Measurements from ENCODE around the gene TBX5.

The TBX5 gene

DNA sequence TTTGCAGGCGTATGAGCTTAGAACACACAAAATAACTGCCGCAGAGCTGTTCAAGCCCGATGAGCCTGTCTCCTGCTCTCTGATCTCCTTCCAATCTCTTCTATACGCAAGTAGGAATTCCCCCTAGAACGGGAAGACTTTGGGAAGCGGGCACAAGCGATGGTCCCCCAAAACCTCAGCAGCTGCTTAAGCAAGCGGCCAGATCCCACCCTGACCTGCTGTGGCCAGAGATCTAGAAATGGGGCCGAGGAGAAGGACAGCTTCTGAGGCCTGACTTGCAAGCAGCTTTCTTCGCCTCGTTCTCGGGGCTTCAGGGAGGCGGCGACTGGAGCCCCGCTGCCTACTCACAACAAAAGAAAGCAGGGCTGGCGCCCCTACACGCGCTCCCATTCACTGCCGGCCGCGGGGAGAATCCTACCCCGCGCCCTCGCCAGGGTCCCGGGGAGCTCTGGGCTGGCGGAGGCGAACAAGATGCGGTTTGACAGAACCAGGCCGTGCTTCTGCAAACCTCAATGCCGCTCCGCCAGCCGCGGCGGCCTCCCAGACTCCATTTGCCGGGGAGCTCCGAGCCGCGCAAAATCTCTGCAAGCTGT is 922 bp downstream of the TBX5 start:
- no peak for FAIRE-seq

DNA sequence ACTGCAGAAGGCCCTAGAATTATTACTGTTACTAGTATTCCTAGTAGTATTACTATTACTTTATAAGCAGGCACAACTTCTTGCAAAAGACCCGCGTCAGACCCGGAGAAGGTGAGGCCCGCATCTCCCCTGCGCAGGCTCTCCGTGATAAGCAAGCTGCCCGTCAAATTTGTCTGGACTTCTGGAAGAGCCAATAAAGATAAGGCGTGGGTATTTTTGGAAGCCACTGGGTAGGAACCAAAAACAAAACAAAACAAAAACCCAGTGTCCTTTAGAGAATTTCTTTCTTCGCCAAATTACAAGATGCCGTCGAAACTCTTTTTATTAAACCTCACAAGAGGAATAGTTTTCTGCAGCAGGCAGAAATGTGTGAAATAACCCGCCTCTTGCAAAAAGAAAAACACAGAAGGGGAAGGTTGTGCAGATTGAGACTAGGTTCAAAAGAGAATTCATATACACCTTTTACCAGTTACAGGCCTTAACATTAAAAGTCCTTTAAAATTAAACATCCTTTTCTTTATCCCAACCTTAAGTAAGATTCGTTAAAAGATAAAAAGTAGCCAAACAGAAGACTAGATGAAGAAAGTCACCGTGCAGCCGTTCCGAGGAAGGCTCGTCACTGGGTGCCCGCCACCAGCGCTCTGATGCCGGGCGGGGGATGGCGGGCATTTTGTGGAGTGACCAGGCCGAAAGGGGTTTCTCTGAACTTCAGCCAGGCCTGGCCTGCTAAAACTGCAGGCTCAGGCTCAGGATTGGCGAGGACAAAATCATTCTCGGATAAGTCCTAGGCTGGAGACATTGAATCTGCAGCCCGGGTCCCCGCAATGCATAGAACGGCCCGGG is 1.6 kb downstream of the TBX5 start:
- no peak for FAIRE-seq

DNA sequence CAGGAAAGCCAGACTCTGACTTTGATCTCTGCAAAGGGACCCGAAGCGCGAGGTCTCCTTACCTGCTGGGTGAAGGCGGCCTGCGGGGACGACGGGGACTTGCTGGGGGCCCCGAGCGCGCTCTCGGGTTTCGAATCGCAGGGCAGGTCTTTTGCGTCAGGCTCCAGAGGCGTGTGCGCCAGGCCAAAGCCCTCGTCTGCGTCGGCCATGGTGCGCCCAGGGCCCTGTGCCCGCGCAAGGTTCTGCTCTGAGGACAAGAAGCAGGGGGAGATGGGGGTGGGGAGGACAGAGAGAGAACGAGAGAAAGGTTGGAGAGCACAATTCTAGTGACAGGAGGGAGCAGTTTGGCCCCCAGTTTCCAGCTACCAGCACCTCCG is 2.3 kb downstream of the TBX5 start:
- FAIRE-seq = no peak

DNA sequence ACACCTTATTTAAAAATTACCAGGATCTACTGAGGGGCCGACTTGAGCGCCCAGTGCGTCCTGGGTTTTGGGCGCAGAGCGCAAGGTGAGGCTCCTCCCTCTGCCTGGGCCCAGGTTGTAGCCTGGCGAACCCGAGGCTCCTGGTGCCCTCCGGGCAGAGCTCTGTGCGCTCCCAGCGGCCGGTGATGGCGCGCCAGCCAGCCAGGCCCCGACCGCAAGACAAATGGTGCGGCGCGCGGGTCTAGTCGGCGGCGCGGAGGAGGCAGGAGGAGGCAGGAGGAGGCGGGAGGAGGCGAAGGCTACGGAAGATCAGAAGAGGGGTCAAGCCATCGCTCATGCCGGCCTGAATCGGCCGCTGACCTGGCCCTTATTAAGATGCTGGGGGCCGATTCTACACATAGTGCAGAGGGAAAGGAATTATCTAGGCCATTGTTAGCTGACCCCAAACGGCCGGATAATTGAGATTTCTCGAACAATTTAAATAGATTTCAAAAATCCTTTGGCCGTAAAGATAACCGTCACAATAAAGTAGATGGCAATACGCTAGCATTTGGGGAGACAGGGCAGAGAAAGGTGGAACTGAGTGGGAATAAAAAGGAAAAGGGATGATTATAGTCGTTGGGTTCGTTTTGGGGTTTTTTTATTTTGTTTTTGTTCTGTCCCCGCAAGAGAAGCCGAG is 2.8 kb downstream of the TBX5 start:
- no peak for FAIRE-seq

DNA sequence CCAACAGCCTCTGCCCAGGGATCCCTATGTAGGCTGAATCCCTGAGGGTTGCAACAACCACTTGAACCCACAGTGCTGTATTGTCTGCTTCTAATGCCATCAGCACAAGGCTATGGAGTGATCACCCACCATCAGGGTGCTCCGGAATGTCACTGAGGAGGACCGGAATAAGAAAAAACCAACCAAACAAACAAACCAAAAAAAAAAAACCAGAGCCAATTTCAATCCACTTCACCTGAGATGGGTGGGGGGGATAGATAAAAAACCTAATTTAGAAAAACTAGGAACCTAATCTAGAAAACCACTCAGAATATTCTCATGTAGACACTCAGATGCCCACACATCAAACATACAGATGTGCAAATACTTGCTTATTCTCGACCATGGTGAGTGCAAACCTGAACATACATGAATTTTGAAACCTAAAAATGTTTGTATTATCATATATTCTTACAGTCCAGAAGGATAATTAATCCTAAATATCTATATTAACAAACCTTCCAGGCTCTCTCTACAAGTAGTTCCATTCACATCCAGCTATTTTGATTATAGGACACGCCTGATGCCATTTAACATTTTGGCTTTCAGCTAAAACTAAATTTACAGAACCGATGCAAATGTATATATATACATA is 3.7 kb downstream of the TBX5 start:
- no peak for FAIRE-seq

DNA sequence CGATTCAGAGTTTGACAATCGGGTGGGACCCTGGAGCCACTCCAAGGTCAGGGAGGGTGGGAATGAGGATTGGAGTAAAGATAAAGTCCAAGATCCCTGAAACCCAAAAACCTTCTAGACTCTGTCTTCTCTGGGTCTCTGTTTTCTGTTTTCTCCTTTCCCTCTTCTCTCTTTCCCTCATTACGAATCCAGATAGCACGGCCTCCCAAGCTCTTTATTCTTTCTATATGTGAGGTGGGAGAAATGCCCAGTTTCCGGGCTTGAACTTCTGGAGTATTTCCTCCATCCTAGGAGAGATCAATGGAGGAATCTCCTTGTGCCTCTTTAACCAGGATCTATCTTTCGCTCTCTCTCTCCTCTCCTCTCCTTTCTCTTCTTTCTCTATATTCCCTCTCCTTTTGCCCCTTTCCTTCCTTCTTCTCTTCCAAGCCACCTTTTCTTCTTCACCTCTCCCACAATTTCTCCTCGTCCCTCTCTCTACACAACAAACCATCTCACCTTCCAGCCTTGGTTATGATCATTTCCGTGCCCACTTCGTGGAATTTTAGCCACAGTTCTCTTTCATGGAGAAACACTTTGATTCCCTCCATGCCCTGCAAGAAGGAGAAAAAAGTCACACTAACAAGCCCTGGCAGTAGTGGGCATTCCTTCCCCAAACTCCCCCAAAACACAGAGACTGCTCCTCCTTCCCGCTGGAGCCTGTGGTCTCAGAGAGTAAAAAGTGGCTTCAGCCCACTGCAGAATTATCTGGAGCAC is 4.4 kb downstream of the TBX5 start:
- FAIRE-seq = no peak

DNA sequence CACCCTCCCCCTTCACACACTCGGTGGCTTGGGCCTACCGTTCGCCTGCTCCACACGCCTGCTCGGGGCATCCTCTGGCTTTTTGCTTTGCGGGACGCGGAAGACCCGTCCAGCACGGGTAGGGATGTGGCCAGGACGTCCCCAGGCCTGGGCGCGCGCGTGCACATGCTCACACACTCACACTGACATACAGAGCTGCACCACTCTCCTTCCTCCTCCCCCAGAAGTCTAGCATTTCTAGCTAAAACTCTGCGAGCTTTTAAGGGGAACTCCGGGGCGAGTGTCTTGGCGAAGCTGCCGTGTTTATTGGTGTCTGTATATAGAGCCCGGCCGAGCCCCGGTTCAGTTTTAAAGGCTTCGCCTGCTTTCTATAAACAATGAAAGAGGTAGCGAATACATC is 5.0 kb downstream of the TBX5 start:
- FAIRE-seq = no peak

DNA sequence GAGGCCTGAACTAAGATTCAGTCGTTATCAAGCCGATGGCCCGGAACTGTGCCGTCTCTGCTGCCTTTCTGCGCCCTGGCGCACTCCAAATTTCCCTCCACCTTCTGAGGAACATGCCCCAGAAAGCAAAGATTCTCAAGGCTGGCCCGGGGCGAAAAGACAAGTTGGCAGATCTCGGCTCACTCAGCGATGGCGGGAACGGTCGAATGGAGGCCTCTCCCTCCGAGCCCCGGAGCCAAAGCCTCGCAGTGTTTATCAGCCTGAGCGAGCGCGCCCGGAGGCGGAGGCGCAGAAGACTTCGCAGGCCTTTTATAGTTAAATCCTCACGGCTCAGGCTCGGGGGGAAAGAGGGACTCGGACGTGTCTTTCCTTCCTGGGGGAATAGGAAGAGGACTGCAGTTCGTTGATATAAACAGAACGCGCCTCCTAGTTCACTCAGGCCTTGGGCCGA is 5.6 kb downstream of the TBX5 start:
- no peak for FAIRE-seq

DNA sequence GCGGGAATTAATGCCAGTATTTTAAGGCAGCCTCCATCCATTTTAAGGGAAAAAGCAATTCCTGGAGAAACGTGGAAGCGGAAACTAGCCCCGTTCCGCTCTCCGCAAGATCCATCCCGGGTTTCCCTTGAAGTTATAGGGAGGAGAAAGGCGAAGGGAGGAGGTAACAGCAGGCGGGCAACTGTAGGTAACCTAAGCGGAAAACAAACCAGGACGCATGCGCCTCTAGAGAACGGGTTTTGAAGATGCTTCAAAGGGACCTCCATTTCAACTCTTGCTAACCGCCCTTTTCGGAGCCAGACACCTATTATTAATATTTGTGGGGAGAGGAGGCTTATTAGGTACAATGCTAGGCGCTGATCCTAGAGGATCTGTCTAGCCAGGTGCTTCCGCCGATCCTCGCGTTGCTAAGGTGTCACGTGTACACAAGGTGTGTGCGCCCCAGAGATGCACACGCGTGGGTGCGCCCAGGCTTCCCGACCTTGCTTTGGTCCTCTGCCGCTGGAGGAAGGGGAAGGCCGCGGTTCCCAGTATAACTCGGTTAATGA is 6.2 kb downstream of the TBX5 start:
- no peak for FAIRE-seq

DNA sequence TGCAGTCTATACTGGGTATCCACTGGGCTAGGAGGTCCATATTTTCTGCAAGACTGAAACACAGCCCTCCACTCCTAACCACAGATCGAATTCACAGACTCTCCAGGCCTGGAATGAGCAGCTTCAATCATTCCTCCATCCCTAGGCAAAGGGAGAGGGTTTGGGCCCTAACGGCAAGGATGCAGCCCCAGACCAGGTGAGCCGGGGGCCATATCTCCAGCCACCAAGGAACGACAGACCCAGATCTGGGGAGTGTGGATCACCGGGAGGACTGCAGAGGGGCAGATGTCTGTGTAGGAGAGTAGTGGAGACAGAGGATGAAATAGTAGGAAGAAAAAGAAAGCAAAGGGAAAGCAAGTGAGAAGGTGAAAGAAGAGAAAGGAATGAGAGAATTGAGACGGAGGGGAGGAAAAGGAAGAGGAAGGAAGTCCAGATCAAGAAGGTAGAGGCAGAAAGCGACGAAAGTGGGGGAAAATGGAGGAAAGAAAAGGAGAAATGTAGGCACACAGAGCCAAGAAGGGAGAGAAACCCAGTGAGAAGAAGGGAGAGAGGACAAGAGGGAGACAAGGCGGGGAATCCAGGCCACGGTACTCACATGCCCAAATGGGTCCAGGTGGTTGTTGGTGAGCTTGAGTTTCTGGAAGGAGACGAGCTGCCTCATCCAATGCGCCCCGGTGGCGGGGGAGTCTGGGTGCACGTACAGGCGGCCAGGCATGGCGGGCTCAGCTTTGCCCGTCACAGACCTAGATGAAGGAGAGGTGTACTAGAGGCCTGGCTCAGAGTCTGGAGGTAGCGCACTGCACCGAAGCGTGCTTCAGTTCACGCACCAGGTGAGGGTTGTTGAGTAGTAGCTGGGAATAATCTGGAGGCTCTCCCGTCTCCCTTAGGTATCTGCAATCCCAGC is 7.7 kb downstream of the TBX5 start:
- no peak for FAIRE-seq

DNA sequence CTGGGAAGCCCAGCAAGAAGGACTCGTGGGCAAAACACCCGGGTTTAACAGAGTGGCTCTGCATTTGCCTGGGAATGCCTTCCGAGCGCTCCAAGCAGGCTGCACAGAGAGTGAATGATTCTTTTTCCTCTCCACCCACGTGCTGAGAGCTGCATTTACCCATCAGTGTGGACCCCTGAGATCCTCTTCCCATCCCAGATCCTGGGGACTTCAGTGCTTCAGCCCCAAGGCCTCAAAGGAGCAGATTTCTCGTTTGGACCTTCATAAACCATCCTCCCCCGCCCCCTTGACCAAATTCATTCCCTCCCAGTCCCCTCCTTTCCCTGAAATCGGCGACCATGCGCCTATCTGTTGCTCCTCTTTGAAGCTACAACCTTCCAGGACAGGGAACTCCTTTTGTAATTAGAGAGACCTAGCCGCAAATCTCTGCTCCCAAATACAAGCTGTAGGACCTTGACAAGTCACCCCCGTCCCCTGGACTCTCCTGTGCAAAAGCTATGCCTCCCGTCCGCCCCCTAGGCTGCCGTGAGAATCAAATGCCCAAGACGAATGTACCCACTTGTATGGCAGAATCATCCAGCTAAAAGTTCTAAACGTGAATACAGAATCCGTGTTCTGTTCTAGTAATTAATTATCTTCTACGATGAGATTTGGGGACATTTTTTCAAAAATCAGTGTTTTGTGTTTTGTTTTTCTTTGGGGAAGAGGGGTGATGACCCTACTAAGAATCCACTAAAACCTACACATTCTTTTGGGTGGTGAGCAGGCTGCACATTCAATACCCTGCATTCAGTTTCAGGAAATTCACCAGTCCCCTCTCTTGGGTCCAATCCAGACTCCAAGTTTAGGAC is 8.8 kb downstream of the TBX5 start:
- no peak for FAIRE-seq

DNA sequence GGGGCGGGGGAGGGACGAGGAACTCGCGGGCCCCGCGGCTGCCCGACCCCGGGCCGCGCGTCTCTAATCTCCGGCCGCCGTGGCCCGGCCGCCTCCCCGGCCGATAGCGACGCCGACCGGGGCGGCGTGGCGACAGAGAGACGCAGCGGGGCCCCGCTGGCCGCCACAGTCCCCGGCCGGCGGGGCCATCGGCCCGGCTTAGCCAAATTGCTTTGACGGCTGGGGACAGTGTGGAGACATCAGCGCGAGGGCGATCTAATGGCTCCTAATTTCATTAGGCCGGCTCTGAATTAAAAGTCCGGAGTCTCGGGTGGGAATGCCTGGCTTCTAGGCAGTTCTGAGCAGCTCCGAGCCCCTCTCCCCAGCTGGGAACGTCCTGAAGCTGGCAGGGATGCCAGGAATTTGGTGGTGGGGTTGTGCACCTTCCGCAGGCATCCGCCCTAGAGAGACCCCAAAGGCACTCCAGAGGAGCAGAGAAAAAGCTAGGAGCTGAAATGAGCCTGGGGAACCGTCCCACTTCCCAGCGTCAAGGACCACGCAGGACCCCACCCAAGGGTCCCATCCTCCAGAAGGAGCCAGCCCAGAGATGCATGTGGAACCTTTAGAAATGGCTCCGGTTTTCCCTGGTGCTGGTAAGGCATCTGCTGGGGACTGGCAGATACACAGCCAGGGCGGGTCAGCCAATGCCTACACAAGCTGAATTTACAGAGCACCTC is 9.6 kb downstream of the TBX5 start:
- FAIRE-seq = no peak

DNA sequence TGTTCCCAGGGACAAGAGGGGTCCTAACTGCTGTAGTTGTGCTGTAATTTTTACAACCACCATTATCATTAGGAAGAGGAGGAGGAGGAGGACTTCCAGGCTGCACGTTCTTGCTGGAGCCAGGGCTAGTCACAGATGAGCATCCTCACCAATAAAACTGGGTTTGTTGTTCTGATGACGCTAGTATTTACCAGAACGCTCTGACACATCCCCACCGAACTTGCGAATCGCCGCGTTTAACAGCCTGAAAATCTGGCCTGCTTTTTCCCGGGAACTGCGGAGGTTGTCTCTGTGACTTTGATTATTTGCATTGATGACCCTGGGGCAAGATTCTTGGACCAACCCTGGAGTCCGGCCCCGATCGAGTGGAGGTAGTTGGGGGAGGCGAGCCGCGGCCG is 10.2 kb downstream of the TBX5 start:
- FAIRE-seq = no peak

DNA sequence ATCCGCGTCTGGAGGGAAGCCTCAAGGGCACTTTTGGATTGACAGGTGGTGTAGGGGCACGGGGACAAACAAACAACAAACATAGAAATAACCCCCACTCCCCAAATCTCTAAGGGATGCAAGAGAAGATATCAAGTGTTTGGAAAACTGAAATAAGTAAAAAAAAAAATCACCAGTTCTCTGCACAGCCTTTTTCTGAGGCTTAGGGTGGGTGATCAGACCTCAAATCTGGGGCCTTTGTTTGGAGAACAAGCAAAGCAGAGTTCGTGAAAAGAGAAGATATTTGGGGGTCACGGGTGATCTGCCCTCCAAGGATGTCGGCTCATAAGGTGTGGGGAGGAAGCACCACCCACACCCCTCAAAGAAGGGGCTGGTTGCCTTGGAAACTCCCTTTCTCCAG is 10.7 kb downstream of the TBX5 start:
- FAIRE-seq = no peak

DNA sequence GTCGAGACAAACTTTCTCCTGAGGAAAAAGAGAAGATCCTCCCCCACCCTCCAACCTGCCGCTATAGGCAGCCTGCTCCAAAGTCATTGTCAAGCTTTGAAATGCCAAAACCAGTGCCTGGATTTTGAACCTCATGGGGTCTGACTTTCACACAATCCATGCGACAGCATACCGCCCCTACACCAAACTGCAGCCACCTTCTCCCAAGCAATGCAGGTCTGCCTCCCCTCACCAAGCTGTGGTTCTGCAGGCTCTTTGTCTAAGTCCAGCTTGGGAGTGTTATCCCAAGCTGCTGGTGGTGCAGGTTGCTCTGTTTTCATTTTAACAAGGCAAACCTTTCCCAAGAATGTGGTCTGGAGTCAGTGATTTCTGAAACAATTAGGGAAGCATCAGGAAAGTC is 12.4 kb downstream of the TBX5 start:
- no peak for FAIRE-seq

DNA sequence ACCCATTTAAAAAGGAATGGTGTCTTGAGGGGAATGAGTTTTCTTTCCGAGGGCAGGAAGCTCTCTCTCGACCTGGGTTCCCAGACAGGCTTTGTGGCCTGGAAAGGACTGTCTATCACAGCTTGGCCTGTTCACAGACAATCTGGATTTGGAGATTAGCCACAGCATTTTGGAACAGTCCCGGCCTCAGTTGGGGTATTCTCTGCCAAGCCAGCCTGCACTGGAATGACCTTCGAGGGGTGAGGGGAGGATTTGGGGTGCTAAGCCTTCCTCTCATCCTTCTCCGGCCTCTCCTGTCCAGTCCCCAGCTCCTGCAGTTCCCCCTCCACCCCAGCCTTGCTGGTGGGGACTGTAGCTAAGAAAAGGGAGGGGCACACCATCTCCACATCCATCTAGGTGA is 13.0 kb downstream of the TBX5 start:
- FAIRE-seq = no peak

DNA sequence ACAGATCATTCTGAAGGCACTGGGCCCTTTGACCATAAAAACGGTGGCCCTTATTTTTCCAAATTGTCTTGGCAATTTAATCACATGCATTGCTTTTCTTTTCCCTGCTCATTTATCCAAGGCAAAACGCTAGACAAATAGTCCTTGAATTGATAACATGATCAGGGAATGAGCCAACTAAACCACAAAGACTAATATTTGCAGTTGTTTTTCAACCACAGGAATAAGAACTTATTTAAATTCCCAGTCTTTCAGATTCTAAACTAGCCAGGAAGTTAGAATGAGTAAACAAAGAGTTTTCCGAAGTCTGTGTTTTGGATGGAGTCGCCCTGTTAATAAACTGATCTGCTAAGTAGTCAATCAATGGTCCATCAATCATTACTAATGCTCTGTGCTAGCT is 14.9 kb downstream of the TBX5 start:
- no peak for FAIRE-seq

DNA sequence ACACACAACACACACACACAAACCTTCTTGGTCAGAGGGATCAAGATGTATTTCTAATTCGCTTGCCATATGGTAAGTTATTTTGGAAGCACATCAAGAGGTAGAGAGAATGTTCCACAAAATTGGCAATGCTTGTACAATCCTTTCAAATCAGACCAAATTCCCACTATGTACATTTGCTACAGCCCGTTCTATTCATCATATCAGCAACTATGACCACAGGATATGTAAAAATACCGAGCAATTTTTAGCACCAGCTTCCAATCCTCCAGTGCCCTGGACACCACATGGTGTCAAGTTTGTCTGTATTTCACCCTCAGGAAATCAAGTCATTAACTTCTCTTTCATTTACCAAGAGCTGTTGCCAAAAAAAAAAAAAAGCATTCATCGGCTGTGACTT is 21.2 kb downstream of the TBX5 start:
- FAIRE-seq = no peak

DNA sequence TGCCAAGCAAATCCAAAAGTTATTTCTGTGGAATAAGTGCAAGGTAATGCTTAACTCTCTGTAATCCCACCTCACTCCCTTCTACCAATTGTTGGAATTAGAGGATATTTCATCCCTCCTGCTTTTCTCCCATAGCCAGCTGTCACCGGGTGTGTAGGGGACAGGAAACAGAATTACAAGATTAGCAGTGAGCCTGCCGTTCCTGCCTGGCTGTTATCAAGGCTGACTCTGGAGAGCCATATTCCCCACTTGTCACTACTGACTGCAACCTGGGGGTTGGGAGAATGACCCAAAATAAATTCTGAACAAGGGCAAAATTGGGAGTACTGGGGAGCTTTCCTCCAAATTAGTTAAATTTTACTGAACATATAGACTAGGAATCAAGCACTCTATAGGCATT is 24.8 kb downstream of the TBX5 start:
- FAIRE-seq = no peak

DNA sequence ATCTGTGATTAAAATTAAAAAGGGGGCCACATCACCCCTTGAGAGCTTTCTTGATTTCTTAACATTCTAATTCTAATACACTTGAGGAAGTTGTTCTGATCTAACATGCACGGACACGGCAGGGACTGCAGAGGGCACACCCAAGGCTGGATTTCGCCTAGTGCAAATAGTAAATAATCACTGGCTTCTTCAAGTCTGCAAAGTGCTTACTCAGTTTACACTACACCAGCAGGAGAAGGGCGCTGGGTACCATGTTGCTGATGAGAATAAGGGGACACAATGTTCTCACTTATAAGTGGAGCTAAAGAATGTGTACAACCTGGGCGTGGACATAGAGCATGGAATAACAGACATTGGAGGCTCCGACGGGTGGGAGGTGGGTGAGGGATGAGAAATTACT is 34.2 kb downstream of the TBX5 start:
- no peak for FAIRE-seq
